Activated T-cell treated with anti-CD3 and anti-CD28 coated beads, Interleukin-2, amount 50 U/mL, for 4 hours (primary cell): ENCODE data around the gene HDAC9. TPM values are rescaled to one million over a fixed set of nuclear protein-coding genes. Genes with fewer than 3 reads are reported as not detected.

Experiments used
- ATAC-seq, 2 donors: fragments of 200-7000 bp; cut with Tn5 transposase; one replicate each; pipeline ENCODE4 v1.10.0; 2021
- DNase-seq: peaks from one replicate; pipeline ENCODE4 v3.0.0-alpha.2; 2020
- H3K27me3 Mint-ChIP-seq: one replicate; pipeline ENCODE4 v1.8.0; 2021; ENCODE audit warnings: low read depth, mixed read lengths
- H3K36me3 Mint-ChIP-seq: one replicate; pipeline ENCODE4 v1.8.0; 2022; ENCODE audit warnings: mixed read lengths; ENCODE audit not compliant: insufficient read depth
- H3K4me1 Mint-ChIP-seq: one replicate; pipeline ENCODE4 v1.8.0; 2021; ENCODE audit warnings: low read depth, mixed read lengths
- H3K4me3 Mint-ChIP-seq: one replicate; pipeline ENCODE4 v1.8.0; 2021; ENCODE audit warnings: mild to moderate bottlenecking, moderate library complexity, mixed read lengths
- H3K9me3 Mint-ChIP-seq: one replicate; pipeline ENCODE4 v1.8.0; 2021; ENCODE audit warnings: mixed read lengths
- total RNA-seq, 3 donors: library from RNA; stranded (reverse); gene quantifications; one replicate each; pipeline ENCODE4 v1.2.1, GENCODE V29; 2021

Gene HDAC9
- 1 to 10 TPM in 1 of 3 donors, under 1 TPM in 2; 0.40 to 3.0 (median 0.74) TPM for total RNA-seq

- peak within 1 kb of the TSS; percentile 72 for H3K4me3 Mint-ChIP-seq
- peak in 1 of 2 donors; percentile 54 for ATAC-seq
- no peak for DNase-seq
- no peaks in the 10 kb centered on the region for H3K9me3 Mint-ChIP-seq
- H3K27me3 Mint-ChIP-seq, result no peaks in the 10 kb centered on the region
- peaks cover 6% of the 10 kb centered on the region for H3K4me1 Mint-ChIP-seq
- no peaks in the 10 kb centered on the region for H3K36me3 Mint-ChIP-seq
Measured at GRCh38 chr7:18495412-18496340, at the start of gene HDAC9. Gene HDAC9 (plus strand): TSS chr7:18495749. CDS start chr7:18496303, 554 bp downstream.

DNA sequence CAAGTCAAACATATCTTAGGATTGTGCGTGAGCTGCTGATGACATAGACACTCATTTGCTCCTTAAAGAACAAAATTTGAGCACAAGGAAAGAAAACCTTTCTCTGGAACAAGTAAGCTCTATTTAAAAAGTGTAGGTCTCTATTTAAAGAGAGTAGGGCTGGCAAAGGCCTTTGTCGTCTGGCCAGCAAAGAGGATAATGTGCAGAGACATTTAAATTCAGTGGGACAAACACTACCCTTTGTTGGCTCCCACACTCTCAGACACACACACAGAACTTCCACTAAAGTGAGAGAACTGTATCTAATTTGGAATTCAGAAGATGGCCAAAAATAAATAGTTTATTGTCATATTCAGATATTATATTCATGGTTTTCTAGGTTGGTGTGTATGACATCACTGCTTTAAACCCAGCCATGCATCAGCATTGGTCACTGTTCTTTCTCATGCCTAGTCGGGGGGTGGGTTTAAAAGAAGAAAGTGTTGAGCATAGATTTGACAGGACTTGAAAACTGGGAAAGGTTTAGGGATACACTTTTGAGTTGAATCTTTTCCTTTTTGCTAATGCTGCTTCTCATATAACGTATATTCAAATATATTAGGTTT is 49.5 kb upstream of the HDAC9 start:
- H3K4me3 Mint-ChIP-seq, result no peak overlapping the region
- no peaks in the 10 kb centered on the region for H3K27me3 Mint-ChIP-seq
- no peaks in the 10 kb centered on the region for H3K36me3 Mint-ChIP-seq

GRCh38 chr7:18450019-18450418 is 45.5 kb upstream of the HDAC9 start:
- peaks cover 3% of the 10 kb centered on the region for H3K9me3 Mint-ChIP-seq
- no peaks in the 10 kb centered on the region for H3K36me3 Mint-ChIP-seq
- no peaks in the 10 kb centered on the region for H3K27me3 Mint-ChIP-seq
- no peak for DNase-seq
- ATAC-seq, result no peak
- H3K4me1 Mint-ChIP-seq, result no peaks in the 10 kb centered on the region
- H3K4me3 Mint-ChIP-seq, result no peak overlapping the region

More for the DNA sequence above, 49.5 kb upstream of the HDAC9 start:
- no peaks in the 10 kb centered on the region for H3K9me3 Mint-ChIP-seq
- no peak for DNase-seq
- no peaks in the 10 kb centered on the region for H3K4me1 Mint-ChIP-seq
- no peak for ATAC-seq

DNA sequence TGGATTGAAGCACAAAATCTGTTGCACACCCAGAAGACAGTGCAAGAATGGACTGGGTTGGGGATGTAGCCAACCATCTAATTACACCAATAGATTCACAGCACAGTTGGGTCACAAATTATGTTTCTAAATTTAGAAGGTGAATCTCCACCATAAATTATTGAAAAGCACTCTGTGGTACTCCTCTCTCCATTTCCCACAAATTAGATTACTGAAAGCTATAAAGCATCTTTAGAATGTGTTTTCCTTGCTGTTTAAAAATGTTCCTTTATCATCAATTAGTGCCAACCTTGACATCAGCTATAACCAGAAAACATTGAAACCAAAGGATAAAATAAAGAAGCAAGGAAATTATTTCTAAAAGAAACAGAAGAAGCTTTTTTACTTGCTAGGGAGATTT is 39.9 kb upstream of the HDAC9 start:
- ATAC-seq (no peak), DNase-seq (no peak)
- H3K36me3 Mint-ChIP-seq, result no peaks in the 10 kb centered on the region
- no peaks in the 10 kb centered on the region for H3K4me1 Mint-ChIP-seq
- H3K27me3 Mint-ChIP-seq, result no peaks in the 10 kb centered on the region
- H3K9me3 Mint-ChIP-seq, result peaks cover 3% of the 10 kb centered on the region
- H3K4me3 Mint-ChIP-seq, result no peak overlapping the region

GRCh38 chr7:18457832-18458231 is 37.7 kb upstream of the HDAC9 start:
- Mint-ChIP-seq H3K9me3 (no peaks in the 10 kb centered on the region), H3K36me3 (no peaks in the 10 kb centered on the region), H3K4me1 (no peaks in the 10 kb centered on the region), H3K27me3 (no peaks in the 10 kb centered on the region), H3K4me3 (no peak overlapping the region)
- ATAC-seq (no peak), DNase-seq (no peak)

DNA sequence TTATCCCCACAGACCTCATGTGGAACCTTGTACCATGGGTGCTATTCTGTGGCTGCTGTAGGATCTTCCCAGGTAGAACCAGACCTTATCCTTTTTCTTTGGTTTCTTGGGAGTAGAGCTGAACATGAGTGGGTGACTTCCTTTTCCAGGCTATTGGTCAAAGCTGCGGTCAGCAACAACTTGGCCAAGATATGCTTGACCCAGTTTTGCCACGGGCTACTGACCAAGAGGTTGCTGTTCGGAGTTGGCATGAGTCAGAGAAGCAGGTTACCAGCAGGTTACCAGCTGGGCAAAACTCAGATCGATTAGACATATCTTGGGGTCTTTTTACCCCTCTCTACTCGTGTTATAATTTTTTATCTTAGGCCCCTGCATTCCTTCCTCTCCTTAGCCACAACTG is 36.7 kb upstream of the HDAC9 start:
- H3K4me1 Mint-ChIP-seq, result no peaks in the 10 kb centered on the region
- no peak for DNase-seq
- no peak for ATAC-seq
- H3K9me3 Mint-ChIP-seq, result no peaks in the 10 kb centered on the region
- H3K36me3 Mint-ChIP-seq, result no peaks in the 10 kb centered on the region
- H3K27me3 Mint-ChIP-seq, result no peaks in the 10 kb centered on the region
- no peak overlapping the region for H3K4me3 Mint-ChIP-seq

DNA sequence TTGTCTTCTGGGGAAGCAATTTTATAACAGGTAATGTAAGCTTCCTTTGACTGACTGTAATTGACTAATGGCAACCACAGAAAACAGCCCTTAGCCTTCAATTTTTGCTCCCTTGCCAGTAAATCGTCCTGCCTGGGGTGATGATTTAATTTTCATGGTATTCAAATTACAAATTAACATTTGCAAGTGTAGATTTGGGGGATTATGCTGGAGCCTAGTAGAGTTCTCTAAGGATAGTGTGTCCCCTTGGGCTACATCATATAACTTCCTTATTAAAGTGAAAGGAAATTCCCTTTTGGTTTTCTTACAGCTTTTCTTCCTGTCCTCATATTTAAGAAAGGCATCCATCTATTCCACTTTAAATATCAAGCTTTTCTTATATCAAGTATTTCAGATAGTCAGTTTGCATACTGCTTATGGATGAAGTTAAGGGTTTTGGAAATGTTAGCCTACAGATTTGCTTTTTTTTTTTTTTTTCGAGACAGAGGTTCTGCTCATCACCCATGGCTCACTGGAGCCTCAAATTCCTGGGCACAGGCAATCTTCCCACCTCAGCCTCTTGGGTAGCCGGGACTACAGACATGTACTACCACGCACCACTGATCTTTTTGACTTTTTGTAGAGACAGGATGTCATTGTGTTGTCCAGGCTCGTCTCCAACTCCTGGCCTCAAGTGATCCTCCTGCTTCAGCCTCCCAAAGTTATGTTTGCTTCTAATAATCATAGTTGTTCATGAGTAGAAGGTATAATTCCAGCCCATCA is 35.9 kb upstream of the HDAC9 start:
- ATAC-seq (no peak), DNase-seq (no peak)
- Mint-ChIP-seq H3K4me3 (no peak overlapping the region), H3K9me3 (no peaks in the 10 kb centered on the region), H3K27me3 (no peaks in the 10 kb centered on the region), H3K36me3 (no peaks in the 10 kb centered on the region), H3K4me1 (no peaks in the 10 kb centered on the region)

- H3K4me1 Mint-ChIP-seq, result no peaks in the 10 kb centered on the region
- no peaks in the 10 kb centered on the region for H3K36me3 Mint-ChIP-seq
- H3K9me3 Mint-ChIP-seq, result no peaks in the 10 kb centered on the region
- H3K4me3 Mint-ChIP-seq, result no peak overlapping the region
- peak in 1 of 2 donors; percentile 28 for ATAC-seq
- DNase-seq, result no peak
- no peaks in the 10 kb centered on the region for H3K27me3 Mint-ChIP-seq
Measured at GRCh38 chr7:18461785-18462467, 33.6 kb upstream of the HDAC9 start.

- no peaks in the 10 kb centered on the region for H3K9me3 Mint-ChIP-seq
- ATAC-seq (no peak), DNase-seq (no peak)
- H3K27me3 Mint-ChIP-seq, result no peaks in the 10 kb centered on the region
- H3K36me3 Mint-ChIP-seq, result no peaks in the 10 kb centered on the region
- H3K4me3 Mint-ChIP-seq, result no peak overlapping the region
- H3K4me1 Mint-ChIP-seq, result no peaks in the 10 kb centered on the region
Measured at GRCh38 chr7:18464830-18465229, 30.7 kb upstream of the HDAC9 start.

GRCh38 chr7:18467011-18467410 is 28.5 kb upstream of the HDAC9 start:
- no peak for ATAC-seq
- Mint-ChIP-seq H3K4me1 (no peaks in the 10 kb centered on the region), H3K27me3 (no peaks in the 10 kb centered on the region)

DNA sequence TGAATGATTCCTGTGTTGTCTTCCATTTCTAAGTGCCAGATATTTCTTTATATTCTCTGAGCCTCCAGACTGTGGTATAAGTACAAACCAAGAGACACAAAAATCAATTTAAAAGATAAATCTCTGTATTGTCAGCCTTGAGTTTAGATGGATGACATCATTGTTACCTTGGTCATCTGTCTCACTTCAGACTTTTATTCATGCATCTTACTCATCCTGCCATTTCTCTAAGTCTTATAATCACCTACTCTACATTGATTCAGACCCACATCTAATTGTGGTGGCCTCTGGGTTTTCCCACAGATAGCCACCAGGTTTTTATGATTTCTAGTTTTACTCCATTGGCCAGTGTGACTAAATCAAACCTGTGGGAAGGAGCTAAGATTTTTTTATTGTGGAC is 26.8 kb upstream of the HDAC9 start:
- DNase-seq, result no peak
- no peak overlapping the region for H3K4me3 Mint-ChIP-seq
- no peaks in the 10 kb centered on the region for H3K4me1 Mint-ChIP-seq
- H3K27me3 Mint-ChIP-seq, result no peaks in the 10 kb centered on the region
- ATAC-seq, result no peak
- no peaks in the 10 kb centered on the region for H3K36me3 Mint-ChIP-seq
- H3K9me3 Mint-ChIP-seq, result no peaks in the 10 kb centered on the region

More at GRCh38 chr7:18467011-18467410, 28.5 kb upstream of the HDAC9 start:
- DNase-seq, result no peak
- Mint-ChIP-seq H3K4me3 (no peak overlapping the region), H3K36me3 (no peaks in the 10 kb centered on the region), H3K9me3 (no peaks in the 10 kb centered on the region)

DNA sequence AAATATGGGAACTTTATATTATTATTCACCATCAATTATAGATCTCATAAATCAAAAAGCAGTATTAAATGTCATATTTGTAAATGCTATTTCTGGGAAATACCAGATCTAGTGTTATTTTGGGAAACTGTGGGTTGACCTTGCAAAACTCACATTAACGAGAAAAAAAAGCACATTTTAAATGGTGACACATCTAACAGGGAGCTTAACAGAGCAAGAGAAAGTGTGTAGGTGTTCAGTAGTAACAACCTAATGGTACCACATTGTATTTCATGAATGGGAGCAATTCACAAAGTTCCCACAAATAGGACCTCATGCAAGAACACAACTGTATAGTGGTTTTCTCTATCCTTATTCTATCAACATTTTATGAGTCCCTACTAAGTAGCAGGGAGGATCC is 26.2 kb upstream of the HDAC9 start:
- DNase-seq, result no peak
- H3K9me3 Mint-ChIP-seq, result no peaks in the 10 kb centered on the region
- H3K4me3 Mint-ChIP-seq, result no peak overlapping the region
- no peaks in the 10 kb centered on the region for H3K27me3 Mint-ChIP-seq
- H3K4me1 Mint-ChIP-seq, result no peaks in the 10 kb centered on the region
- no peaks in the 10 kb centered on the region for H3K36me3 Mint-ChIP-seq
- ATAC-seq, result peak in 1 of 2 donors; percentile 32

DNA sequence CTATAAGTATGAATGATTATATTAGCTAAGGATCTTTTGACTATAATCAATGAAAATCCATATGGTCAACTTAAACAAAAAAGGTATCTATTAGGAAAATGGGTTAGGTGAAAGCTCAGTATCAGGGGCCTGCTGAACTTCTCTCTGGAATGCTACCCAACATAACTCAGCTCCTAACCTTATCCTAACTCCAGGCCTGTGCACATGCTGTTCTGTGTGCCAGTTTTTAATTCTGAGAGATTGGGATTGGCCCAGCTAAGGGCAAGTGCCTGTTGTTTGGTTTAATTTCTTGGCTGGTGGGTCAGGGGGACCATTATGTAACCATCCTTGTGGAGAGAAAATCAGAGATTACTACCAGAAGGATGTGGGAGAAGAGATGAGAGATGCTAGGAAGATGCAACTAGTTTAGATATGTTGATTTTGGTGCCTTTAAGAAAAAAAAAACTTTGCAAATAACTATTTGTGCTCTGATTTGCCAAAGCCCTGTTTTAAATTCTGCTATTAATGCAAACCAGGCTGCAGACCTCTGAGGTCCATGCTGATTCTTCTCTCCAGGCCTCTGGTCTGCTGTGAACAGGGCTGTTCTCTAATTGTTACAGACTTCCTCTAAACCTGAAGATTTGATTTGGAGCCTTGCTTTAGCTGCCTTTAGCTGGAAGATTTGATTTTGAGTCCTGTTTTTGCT is 23.9 kb upstream of the HDAC9 start:
- ATAC-seq (no peak), DNase-seq (no peak)
- Mint-ChIP-seq H3K27me3 (no peaks in the 10 kb centered on the region), H3K4me1 (no peaks in the 10 kb centered on the region), H3K4me3 (no peak overlapping the region), H3K36me3 (no peaks in the 10 kb centered on the region), H3K9me3 (no peaks in the 10 kb centered on the region)

- Mint-ChIP-seq H3K4me1 (no peaks in the 10 kb centered on the region), H3K27me3 (no peaks in the 10 kb centered on the region), H3K9me3 (no peaks in the 10 kb centered on the region), H3K36me3 (no peaks in the 10 kb centered on the region), H3K4me3 (no peak overlapping the region)
- ATAC-seq (no peak), DNase-seq (no peak)
Measured at GRCh38 chr7:18472161-18472483, 23.4 kb upstream of the HDAC9 start.
